ENCODE data around the gene PUS3.

Gene PUS3

DNA sequence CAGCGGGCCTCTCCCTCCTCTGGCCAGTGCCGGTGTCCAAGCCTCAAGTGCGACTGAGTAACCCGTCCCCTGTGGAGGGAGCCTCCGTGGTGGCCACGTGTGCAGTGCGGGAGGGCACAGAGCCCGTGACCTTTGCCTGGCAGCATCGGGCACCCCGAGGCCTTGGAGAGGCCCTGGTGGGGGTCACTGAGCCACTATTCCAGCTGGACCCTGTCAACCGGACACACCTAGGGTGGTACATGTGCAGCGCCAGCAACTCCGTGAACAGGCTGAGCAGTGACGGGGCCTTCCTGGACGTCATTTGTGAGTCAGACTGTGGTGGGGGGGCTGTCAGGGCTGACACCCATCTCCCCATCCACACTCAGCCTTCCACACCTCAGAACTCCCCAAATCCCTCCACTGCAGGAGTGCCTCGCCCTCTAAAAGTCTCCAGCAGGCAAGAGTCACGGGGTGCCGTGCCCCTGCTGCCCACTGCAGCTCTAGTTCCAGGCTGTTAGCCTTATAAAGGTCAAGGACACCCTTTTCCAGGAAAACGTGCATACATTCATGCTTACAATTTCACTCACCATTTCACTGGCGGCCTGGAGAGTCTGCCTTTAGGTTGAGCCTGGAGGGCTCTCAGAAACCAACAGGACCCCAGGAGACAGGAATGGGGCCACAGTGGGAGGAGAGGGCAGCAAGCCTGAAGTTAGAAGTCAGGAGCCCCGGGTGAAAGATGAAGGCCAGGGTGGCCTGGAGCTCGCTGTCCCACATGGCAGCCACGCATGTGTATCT is 45.5 kb upstream of the PUS3 start:
- TF ChIP-seq, protein P1, sequence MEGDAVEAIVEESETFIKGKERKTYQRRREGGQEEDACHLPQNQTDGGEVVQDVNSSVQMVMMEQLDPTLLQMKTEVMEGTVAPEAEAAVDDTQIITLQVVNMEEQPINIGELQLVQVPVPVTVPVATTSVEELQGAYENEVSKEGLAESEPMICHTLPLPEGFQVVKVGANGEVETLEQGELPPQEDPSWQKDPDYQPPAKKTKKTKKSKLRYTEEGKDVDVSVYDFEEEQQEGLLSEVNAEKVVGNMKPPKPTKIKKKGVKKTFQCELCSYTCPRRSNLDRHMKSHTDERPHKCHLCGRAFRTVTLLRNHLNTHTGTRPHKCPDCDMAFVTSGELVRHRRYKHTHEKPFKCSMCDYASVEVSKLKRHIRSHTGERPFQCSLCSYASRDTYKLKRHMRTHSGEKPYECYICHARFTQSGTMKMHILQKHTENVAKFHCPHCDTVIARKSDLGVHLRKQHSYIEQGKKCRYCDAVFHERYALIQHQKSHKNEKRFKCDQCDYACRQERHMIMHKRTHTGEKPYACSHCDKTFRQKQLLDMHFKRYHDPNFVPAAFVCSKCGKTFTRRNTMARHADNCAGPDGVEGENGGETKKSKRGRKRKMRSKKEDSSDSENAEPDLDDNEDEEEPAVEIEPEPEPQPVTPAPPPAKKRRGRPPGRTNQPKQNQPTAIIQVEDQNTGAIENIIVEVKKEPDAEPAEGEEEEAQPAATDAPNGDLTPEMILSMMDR (IDR thresholded peaks at IDR 0.05; ENCODE audit: low read depth, low read length) = no peak
- no peak overlapping the region for H3K4me3 ChIP-seq (ENCODE audit: low read depth, low read length)

GRCh38 chr11:125947419-125948277 is 44.6 kb upstream of the PUS3 start:
- no peak overlapping the region for H3K4me3 ChIP-seq (ENCODE audit: low read depth, low read length)
- TF ChIP-seq, protein P1 (IDR thresholded peaks at IDR 0.05; ENCODE audit: low read depth, low read length) = no peak

DNA sequence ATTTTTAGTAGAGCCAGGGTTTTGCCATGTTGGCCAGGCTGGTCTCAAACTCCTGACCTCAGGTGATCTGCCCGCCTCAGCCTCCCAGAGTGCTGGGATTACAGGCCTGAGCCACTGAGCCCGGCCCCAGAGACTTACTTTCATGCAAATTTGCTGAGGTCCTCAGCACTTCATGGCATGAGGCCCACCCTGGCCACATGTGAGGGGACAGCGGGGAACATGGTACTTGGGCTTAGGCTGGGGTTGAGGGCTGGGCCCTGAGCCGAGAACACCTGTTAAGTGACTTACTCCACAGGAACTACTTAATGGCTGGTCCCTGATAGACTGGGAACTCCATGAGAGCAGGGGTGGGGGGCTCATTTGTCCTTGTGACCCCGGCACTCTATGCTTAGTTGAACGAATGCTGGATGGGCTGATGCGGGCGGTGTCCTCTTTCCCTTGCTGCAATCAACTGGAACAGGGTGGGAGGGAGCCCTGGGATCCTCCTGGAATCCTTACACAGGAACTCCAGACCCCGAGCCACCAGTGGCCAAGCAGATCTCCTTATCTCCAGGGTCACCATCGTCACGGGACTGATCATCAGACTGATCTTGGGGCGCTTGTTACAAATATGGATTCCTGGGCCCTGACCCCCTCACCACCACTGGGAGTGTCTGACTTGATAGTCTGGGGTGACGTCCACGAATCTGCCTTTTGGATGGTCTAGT is 43.9 kb upstream of the PUS3 start:
- TF ChIP-seq, protein P1 (IDR thresholded peaks at IDR 0.05; ENCODE audit: low read depth, low read length) = no peak
- H3K4me3 ChIP-seq (ENCODE audit: low read depth, low read length) = no peak overlapping the region

GRCh38 chr11:125945797-125946520 is 43.0 kb upstream of the PUS3 start, which contains the start of gene VSIG10L2:
Gene VSIG10L2, plus strand, starts transcription at chr11:125946044. Its CDS starts 12 bp downstream, at chr11:125946056.
- no peak within 1 kb of the TSS for H3K4me3 ChIP-seq (ENCODE audit: low read depth, low read length)
- TF ChIP-seq, protein P1 (IDR thresholded peaks at IDR 0.05; ENCODE audit: low read depth, low read length) = no peak

DNA sequence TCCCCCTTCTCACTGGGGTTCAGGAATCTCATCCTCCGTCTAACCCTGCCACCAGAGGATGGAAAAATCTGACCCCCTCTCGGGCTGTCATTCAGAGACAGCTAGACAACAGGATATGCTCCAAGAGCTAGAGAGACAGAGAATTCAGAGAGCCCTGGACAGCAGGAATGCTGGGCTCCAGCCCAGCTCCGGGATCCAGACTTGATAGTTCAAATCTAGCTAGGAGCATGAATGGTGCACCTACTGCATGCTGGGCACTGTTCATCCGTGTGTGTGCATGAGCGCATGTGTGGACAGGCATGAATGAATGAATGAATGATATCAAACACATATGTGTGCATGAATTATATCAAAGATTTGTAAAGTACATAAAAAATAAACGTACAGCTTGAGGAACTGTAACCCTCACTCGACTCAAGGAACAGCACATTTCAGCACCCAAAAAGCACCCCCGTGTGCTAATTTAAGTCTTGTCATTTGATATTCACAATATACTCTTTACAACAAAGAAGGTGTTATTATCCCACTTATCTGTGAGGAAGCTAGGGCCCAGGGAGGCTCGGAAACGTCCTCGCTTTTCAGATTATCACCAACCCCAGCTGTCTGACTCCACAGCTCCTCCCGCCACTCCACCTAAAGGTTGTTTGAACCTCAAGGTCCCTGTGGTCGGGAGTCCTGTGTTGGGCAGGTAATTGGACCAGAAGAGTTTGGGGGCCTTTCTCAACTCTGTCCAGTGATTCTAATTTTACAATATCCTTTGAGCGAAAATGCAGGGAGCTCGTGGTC is 42.2 kb upstream of the PUS3 start:
- H3K4me3 ChIP-seq (ENCODE audit: low read depth, low read length) = no peak overlapping the region

More for the DNA sequence above, 42.2 kb upstream of the PUS3 start:
- TF ChIP-seq, protein P1 (IDR thresholded peaks at IDR 0.05; ENCODE audit: low read depth, low read length) = no peak

Data from WI38 (cell line).